Astrocyte (in vitro differentiated cells and primary cell): ENCODE results near the gene NINL. TPM values are rescaled to one million over a fixed set of nuclear protein-coding genes. Genes with fewer than 3 reads are reported as not detected.

Source experiments
- DNase-seq: peaks from one replicate; pipeline ENCODE4 v3.0.0-alpha.2; 2010; ENCODE audit warnings: low read depth
- FAIRE-seq: peaks from 2 replicates; lab custom pipeline; 2011; peaks lifted over from hg19 to GRCh38; lab: Jason Lieb, UNC
- H2AFZ ChIP-seq: 2 replicates; pipeline ENCODE4 v1.6.0; 2012; ENCODE audit warnings: low read depth, low read length, inconsistent platforms
- H3K27ac ChIP-seq: 2 replicates; pipeline ENCODE4 v1.5.1; 2011; ENCODE audit warnings: low read depth, low read length, inconsistent platforms
- H3K27me3 ChIP-seq: 2 replicates; pipeline ENCODE4 v1.6.0; 2011; ENCODE audit warnings: low read length, inconsistent platforms; ENCODE audit not compliant: insufficient read depth
- H3K36me3 ChIP-seq: 2 replicates; pipeline ENCODE4 v1.5.1; 2011; ENCODE audit warnings: low read length, inconsistent platforms; ENCODE audit not compliant: insufficient read depth
- H3K4me1 ChIP-seq: 2 replicates; pipeline ENCODE4 v1.5.1; 2011; ENCODE audit warnings: low read length, inconsistent platforms; ENCODE audit not compliant: insufficient read depth
- H3K4me2 ChIP-seq: 2 replicates; pipeline ENCODE4 v1.6.0; 2012; ENCODE audit warnings: low read length, inconsistent platforms
- H3K4me3 ChIP-seq: 2 replicates; pipeline ENCODE4 v1.5.1; 2011; ENCODE audit warnings: low read depth, mild to moderate bottlenecking, low read length, inconsistent platforms; ENCODE audit not compliant: insufficient read depth
- H3K79me2 ChIP-seq: 2 replicates; pipeline ENCODE4 v1.6.0; 2012; ENCODE audit warnings: mild to moderate bottlenecking, low read length, inconsistent platforms; ENCODE audit not compliant: insufficient read depth
- H3K9ac ChIP-seq: 2 replicates; pipeline ENCODE4 v1.6.0; 2012; ENCODE audit warnings: mild to moderate bottlenecking, low read length, inconsistent platforms
- H3K9me3 ChIP-seq: 2 replicates; pipeline ENCODE4 v1.5.1; 2012; ENCODE audit warnings: low read depth, mild to moderate bottlenecking, low read length, inconsistent platforms; ENCODE audit not compliant: insufficient read depth
- H4K20me1 ChIP-seq: 2 replicates; pipeline ENCODE4 v1.6.0; 2012; ENCODE audit warnings: low read length, inconsistent platforms; ENCODE audit not compliant: insufficient read depth
- H3K27ac Mint-ChIP-seq: one replicate; pipeline ENCODE4 v1.8.0; 2021; ENCODE audit warnings: mild to moderate bottlenecking, mixed read lengths; ENCODE audit not compliant: unreplicated experiment
- H3K27me3 Mint-ChIP-seq: one replicate; pipeline ENCODE4 v1.8.0; 2021; ENCODE audit warnings: low read depth, mixed read lengths; ENCODE audit not compliant: unreplicated experiment
- H3K36me3 Mint-ChIP-seq: one replicate; pipeline ENCODE4 v1.8.0; 2021; ENCODE audit warnings: low read depth, mixed read lengths; ENCODE audit not compliant: unreplicated experiment
- H3K4me1 Mint-ChIP-seq: one replicate; pipeline ENCODE4 v1.8.0; 2021; ENCODE audit warnings: low read depth, mixed read lengths; ENCODE audit not compliant: unreplicated experiment
- H3K4me3 Mint-ChIP-seq: one replicate; pipeline ENCODE4 v1.8.0; 2021; ENCODE audit warnings: mild to moderate bottlenecking, moderate library complexity, mixed read lengths; ENCODE audit not compliant: unreplicated experiment
- H3K9me3 Mint-ChIP-seq: one replicate; pipeline ENCODE4 v1.8.0; 2021; ENCODE audit warnings: mild to moderate bottlenecking, mixed read lengths; ENCODE audit not compliant: unreplicated experiment
- EZH2 ChIP-seq: IDR thresholded peaks from 2 replicates; pipeline ENCODE4 v1.6.1; 2012; ENCODE audit warnings: mild to moderate bottlenecking, low read length, inconsistent platforms; ENCODE audit not compliant: insufficient read depth
- total RNA-seq: library from RNA; stranded (reverse); gene quantifications from 2 replicates; pipeline ENCODE4 v1.2.1, GENCODE V29; 2021
- TF ChIP-seq, protein P1 (sequence below): IDR thresholded peaks from 2 replicates; pipeline ENCODE4 v1.5.1; 2011; ENCODE audit warnings: low read depth, mild to moderate bottlenecking, inconsistent platforms, low read length, moderate library complexity; ENCODE audit not compliant: insufficient read depth

NINL gene
- total RNA-seq, 1 donor from 2014 or later: 10.2 TPM

DNA sequence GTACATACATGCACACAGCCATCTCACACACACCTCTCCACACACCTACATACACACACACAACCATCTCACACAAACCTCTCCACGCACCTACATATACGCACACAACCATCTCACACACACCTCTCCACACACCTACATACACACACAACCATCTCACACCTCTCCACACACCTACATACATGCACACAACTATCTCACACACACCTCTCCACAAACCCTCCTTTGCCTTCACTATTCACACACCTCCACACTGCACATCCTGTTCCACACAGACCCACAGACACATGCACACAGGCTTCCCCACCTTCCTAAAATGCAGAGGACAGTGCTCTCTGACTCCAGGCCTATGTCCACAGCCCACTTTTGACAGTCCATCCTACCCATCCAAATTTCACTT lies 16.3 kb upstream of the NINL start:
- H3K9ac ChIP-seq: no peak overlapping the region
- no peak overlapping the region for H3K27ac ChIP-seq
- H3K4me3 ChIP-seq: no peak overlapping the region
- H3K36me3 ChIP-seq: no peaks in the 10 kb centered on the region
- no peaks in the 10 kb centered on the region for H3K9me3 ChIP-seq
- no peaks in the 10 kb centered on the region for H4K20me1 ChIP-seq
- no peak overlapping the region for H2AFZ ChIP-seq
- peaks cover 14% of the 10 kb centered on the region for H3K27me3 Mint-ChIP-seq
- H3K4me2 ChIP-seq: no peak overlapping the region
- no peaks in the 10 kb centered on the region for H3K79me2 ChIP-seq
- peaks cover 2% of the 10 kb centered on the region for H3K4me1 ChIP-seq
- no peaks in the 10 kb centered on the region for H3K9me3 Mint-ChIP-seq
- H3K4me1 Mint-ChIP-seq: no peaks in the 10 kb centered on the region
- TF ChIP-seq EZH2: no peak
- TF ChIP-seq, protein P1, sequence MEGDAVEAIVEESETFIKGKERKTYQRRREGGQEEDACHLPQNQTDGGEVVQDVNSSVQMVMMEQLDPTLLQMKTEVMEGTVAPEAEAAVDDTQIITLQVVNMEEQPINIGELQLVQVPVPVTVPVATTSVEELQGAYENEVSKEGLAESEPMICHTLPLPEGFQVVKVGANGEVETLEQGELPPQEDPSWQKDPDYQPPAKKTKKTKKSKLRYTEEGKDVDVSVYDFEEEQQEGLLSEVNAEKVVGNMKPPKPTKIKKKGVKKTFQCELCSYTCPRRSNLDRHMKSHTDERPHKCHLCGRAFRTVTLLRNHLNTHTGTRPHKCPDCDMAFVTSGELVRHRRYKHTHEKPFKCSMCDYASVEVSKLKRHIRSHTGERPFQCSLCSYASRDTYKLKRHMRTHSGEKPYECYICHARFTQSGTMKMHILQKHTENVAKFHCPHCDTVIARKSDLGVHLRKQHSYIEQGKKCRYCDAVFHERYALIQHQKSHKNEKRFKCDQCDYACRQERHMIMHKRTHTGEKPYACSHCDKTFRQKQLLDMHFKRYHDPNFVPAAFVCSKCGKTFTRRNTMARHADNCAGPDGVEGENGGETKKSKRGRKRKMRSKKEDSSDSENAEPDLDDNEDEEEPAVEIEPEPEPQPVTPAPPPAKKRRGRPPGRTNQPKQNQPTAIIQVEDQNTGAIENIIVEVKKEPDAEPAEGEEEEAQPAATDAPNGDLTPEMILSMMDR: no peak
- H3K27ac Mint-ChIP-seq: peak overlapping the region; percentile 22
- H3K4me3 Mint-ChIP-seq: no peak overlapping the region
- no peaks in the 10 kb centered on the region for H3K27me3 ChIP-seq
- FAIRE-seq (no peak), DNase-seq (no peak)
- peaks cover 2% of the 10 kb centered on the region for H3K36me3 Mint-ChIP-seq

DNA sequence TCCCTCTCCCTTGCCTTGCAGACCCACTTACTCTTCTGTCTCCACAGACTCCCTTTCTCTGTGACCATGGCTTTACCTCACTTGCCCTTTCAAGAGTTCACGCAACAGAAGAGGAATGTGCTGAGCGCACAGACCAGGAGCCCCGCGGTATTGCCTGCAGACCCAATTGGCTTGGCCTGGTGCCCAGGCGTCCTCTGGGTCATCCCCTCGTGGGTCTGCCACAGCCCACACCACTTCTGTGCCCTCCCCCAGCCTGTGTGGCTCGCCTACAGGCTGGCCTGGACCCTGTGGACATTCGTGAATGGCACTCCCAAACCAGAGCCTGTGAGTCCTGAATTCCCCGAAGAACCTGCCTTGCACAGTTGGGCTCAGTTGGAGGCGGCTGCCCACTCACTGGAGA lies 15.3 kb upstream of the NINL start:
- H3K4me3 Mint-ChIP-seq: no peak overlapping the region

More for the DNA sequence above, 15.3 kb upstream of the NINL start:
- H3K9me3 ChIP-seq: no peaks in the 10 kb centered on the region
- Mint-ChIP-seq H3K27me3 (peaks cover 19% of the 10 kb centered on the region), H3K4me1 (no peaks in the 10 kb centered on the region), H3K36me3 (peaks cover 2% of the 10 kb centered on the region), H3K27ac (no peak overlapping the region), H3K9me3 (peaks cover 2% of the 10 kb centered on the region)
- no peak overlapping the region for H3K4me3 ChIP-seq
- DNase-seq (peak; percentile 31), FAIRE-seq (no peak)
- no peak for TF ChIP-seq EZH2
- TF ChIP-seq, protein P1: no peak
- H3K4me2 ChIP-seq: no peak overlapping the region
- H3K27ac ChIP-seq: no peak overlapping the region
- H3K9ac ChIP-seq: no peak overlapping the region
- no peaks in the 10 kb centered on the region for H3K36me3 ChIP-seq
- no peaks in the 10 kb centered on the region for H4K20me1 ChIP-seq
- H3K27me3 ChIP-seq: no peaks in the 10 kb centered on the region
- peaks cover 2% of the 10 kb centered on the region for H3K4me1 ChIP-seq
- H3K79me2 ChIP-seq: no peaks in the 10 kb centered on the region
- no peak overlapping the region for H2AFZ ChIP-seq
